Naive B cell (primary cell): Measurements from ENCODE around the gene TRIM38. TPM values are rescaled to one million over a fixed set of nuclear protein-coding genes. Genes with fewer than 3 reads are reported as not detected.
A peak's percentile ranks its signal among the peaks of the same experiment; 100 is the strongest.
"Not testable (repeated sequence)": the region's sequence is repeated elsewhere in the genome, so short reads cannot be mapped to it uniquely, and the experiment has no call there.

Experiments used
- ATAC-seq, 2 donors: fragments of 150-1000 bp; cut with Tn5 transposase; 2 replicates each; pipeline ENCODE4 v1.10.0; 2021; ENCODE audit warnings: low read depth in 2 of 2, mild to moderate bottlenecking in 2 of 2, moderate library complexity in 2 of 2
- DNase-seq: peaks from one replicate; pipeline ENCODE4 v3.0.0; 2022
- H3K27ac Mint-ChIP-seq, 6 donors: one replicate each; pipeline ENCODE4 v1.8.0; 2020 to 2022; ENCODE audit warnings: mild to moderate bottlenecking in 6 of 6, mixed read lengths in 6 of 6, moderate library complexity in 5 of 6, inconsistent platforms in 2 of 6
- H3K27me3 Mint-ChIP-seq, 3 donors: one replicate each; pipeline ENCODE4 v1.8.0; 2021 to 2022; ENCODE audit warnings: mixed read lengths in 3 of 3, mild to moderate bottlenecking in 1 of 3
- H3K36me3 Mint-ChIP-seq, 2 donors: one replicate each; pipeline ENCODE4 v1.8.0; 2020 to 2022; ENCODE audit warnings: mixed read lengths in 2 of 2, inconsistent platforms in 1 of 2, mild to moderate bottlenecking in 1 of 2
- H3K4me1 Mint-ChIP-seq, 3 donors: one replicate each; pipeline ENCODE4 v1.8.0; 2020 to 2022; ENCODE audit warnings: mixed read lengths in 3 of 3, inconsistent platforms in 1 of 3, mild to moderate bottlenecking in 1 of 3, moderate library complexity in 1 of 3
- H3K4me3 Mint-ChIP-seq, 8 donors: one replicate each; pipeline ENCODE4 v1.8.0; 2020 to 2022; ENCODE audit warnings: mild to moderate bottlenecking in 8 of 8, mixed read lengths in 8 of 8, moderate library complexity in 8 of 8, inconsistent platforms in 2 of 8
- H3K9me3 Mint-ChIP-seq, 7 donors: one replicate each; pipeline ENCODE4 v1.8.0; 2020 to 2022; ENCODE audit warnings: mixed read lengths in 7 of 7, mild to moderate bottlenecking in 5 of 7, inconsistent platforms in 2 of 7, moderate library complexity in 1 of 7
- polyA plus RNA-seq, 6 donors: library from polyadenylated mRNA; unstranded; fragments of 300-500 nt; fragmentation: Illumina TruSeq; gene quantifications; one replicate each; pipeline ENCODE4 v1.2.3, GENCODE V29; 2021; ENCODE audit warnings: low read depth in 6 of 6

TRIM38 gene
- polyA plus RNA-seq, 6 donors from 2014 or later: 8.4 to 25.9 (median 19.5) TPM

GRCh38 chr6:25987845-25988244 lies 25.2 kb downstream of the TRIM38 start:
- Mint-ChIP-seq H3K27ac (peak overlapping the region in 4 of 6 donors; percentile 59 to 90 (median 83)), H3K4me1 (peaks cover 32 to 59% (median 35%) of the 10 kb centered on the region in 3 donors), H3K27me3 (no peaks in the 10 kb centered on the region), H3K4me3 (peak overlapping the region in 2 of 8 donors; percentile 10 to 16), H3K9me3 (no peaks in the 10 kb centered on the region), H3K36me3 (peaks cover 17 to 20% of the 10 kb centered on the region in 2 donors)
- no peak for DNase-seq
- no peak for ATAC-seq

DNA sequence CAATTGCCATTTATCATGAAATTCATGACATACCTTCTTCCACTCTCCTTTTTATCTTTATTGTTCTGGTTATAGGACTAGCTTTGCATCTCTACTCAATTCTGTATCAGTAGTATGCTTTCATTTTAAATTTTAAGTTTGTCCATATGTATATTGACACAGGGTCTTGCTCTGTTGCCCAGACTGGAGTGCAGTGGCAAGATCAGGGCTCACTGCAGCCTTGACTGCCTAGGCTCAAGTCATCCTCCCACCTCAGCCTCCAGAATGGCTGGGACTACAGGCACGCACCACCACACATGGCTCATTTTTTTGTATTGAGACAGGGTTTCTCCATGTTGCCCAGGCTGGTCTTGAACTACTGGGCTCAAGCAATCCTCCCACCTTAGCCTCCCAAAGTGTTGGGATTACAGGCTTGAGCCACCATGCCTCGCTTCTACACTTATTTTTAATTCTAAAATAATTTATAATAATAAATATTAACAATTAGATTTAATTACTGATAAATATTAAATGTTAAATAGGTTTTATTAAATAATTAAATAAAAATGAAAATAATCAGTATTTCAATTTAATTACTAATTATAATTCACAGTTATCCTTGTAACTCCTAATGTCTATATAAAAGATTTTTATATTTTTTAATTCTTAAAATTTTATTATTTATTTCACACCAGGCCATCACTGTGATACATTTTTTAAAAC lies 27.7 kb downstream of the TRIM38 start:
- peaks cover 28 to 53% (median 37%) of the 10 kb centered on the region in 3 donors for H3K4me1 Mint-ChIP-seq
- H3K36me3 Mint-ChIP-seq: peaks cover 10 to 11% of the 10 kb centered on the region in 2 donors
- H3K9me3 Mint-ChIP-seq: no peaks in the 10 kb centered on the region
- H3K27ac Mint-ChIP-seq: peak overlapping the region in 3 of 6 donors; percentile 36 to 92 (median 78)
- ATAC-seq (no peak), DNase-seq (no peak)
- H3K27me3 Mint-ChIP-seq: no peaks in the 10 kb centered on the region
- H3K4me3 Mint-ChIP-seq: peak overlapping the region in 2 of 8 donors; percentile 22 to 66

DNA sequence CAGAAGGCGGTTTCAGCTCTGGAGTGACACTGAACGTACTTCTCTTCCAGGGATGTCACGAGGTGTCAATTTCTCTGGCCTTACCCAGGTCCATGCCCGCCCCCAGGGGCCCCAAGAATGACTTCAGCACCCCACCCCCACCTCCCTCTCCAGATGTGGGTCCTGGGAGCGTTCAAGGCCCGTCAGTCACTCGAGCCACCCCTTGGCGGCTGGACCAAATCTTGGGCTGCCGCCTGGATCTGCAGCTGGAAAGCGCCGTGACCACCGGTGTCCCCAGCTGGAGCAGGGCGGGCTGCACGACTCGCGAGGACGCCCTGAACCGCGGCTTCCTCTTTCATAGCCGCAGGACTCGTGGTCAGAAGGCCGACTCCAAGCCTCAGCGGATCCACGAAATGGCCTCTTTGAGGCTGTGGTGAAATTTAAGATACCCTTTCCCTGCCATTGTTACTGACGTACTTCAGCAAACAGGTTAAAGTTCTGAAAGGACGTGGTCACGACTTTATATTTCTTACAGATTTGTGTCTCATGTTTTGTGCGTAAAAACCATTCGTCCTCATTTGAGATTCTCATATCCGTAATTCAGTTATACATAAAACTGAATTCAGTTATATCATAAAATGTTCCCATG lies 29.3 kb downstream of the TRIM38 start:
- H3K4me1 Mint-ChIP-seq: peaks cover 26 to 41% (median 37%) of the 10 kb centered on the region in 3 donors
- no peaks in the 10 kb centered on the region for H3K27me3 Mint-ChIP-seq
- peak overlapping the region; percentile 96 to 100 (median 99) for H3K27ac Mint-ChIP-seq
- peak; percentile 40 to 51 for ATAC-seq
- H3K36me3 Mint-ChIP-seq: peaks cover 6 to 9% of the 10 kb centered on the region in 2 donors
- H3K4me3 Mint-ChIP-seq: peak overlapping the region; percentile 92 to 99 (median 98)
- H3K9me3 Mint-ChIP-seq: no peaks in the 10 kb centered on the region
- peak; percentile 80 for DNase-seq

- peaks cover 6 to 7% of the 10 kb centered on the region in 2 donors for H3K36me3 Mint-ChIP-seq
- H3K4me1 Mint-ChIP-seq: peaks cover 25 to 36% (median 32%) of the 10 kb centered on the region in 3 donors
- peak overlapping the region; percentile 92 to 99 (median 98) for H3K4me3 Mint-ChIP-seq
- H3K9me3 Mint-ChIP-seq: no peaks in the 10 kb centered on the region
- peak overlapping the region; percentile 96 to 100 (median 99) for H3K27ac Mint-ChIP-seq
- no peaks in the 10 kb centered on the region for H3K27me3 Mint-ChIP-seq
- ATAC-seq (peak; percentile 84), DNase-seq (peak; percentile 98)
Observed at GRCh38 chr6:25992413-25993340, 30.1 kb downstream of the TRIM38 start.

DNA sequence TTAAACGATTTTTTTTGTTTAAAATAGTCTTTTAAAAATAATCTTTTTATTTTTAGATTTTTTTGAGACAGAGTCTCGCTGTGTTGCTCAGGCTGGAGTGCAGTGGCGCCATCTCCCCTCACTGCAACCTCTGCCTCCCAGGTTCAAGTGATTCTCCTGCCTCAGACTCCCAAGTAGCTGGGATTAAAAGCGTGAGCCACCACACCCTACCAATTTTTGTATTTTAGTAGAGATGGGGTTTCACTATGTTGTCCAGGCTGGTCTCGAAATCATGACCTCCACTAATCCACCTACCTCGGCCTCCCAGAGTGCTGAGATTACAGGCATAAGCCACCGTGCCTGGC lies 30.7 kb downstream of the TRIM38 start:
- H3K4me3 Mint-ChIP-seq: peak overlapping the region; percentile 68 to 99 (median 94)
- DNase-seq, H3K36me3 Mint-ChIP-seq, H3K27me3 Mint-ChIP-seq, ATAC-seq, H3K9me3 Mint-ChIP-seq: not testable (repeated sequence)
- H3K4me1 Mint-ChIP-seq: peaks cover 23 to 30% (median 28%) of the 10 kb centered on the region in 3 donors
- peak overlapping the region in 4 of 6 donors; percentile 38 to 96 (median 57) for H3K27ac Mint-ChIP-seq

DNA sequence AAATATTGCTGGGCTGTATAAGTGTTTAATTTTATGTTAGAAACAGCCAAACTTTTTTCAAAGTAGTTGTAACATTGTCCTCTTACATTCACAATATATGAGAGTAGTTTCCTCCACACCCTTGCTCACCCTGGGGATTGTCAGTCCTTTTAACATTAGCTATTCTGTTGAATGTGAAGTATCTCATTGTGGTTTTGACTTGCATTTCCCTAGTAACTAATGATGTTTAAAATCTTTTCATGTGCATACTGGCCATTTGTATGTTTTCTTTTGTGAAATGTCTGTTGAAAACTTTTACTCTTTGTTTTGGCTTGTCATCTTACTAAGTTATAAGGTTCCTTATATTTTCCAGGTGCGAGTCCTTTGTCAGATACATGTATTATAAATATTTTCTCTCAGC lies 32.9 kb downstream of the TRIM38 start:
- H3K27ac Mint-ChIP-seq: no peak overlapping the region
- no peaks in the 10 kb centered on the region for H3K9me3 Mint-ChIP-seq
- peaks cover 13 to 16% of the 10 kb centered on the region in 2 donors for H3K36me3 Mint-ChIP-seq
- H3K4me3 Mint-ChIP-seq: peak overlapping the region in 1 of 8 donors; percentile 60
- H3K27me3 Mint-ChIP-seq: no peaks in the 10 kb centered on the region
- peaks cover 23 to 32% (median 24%) of the 10 kb centered on the region in 3 donors for H3K4me1 Mint-ChIP-seq
- DNase-seq (no peak), ATAC-seq (no peak)

DNA sequence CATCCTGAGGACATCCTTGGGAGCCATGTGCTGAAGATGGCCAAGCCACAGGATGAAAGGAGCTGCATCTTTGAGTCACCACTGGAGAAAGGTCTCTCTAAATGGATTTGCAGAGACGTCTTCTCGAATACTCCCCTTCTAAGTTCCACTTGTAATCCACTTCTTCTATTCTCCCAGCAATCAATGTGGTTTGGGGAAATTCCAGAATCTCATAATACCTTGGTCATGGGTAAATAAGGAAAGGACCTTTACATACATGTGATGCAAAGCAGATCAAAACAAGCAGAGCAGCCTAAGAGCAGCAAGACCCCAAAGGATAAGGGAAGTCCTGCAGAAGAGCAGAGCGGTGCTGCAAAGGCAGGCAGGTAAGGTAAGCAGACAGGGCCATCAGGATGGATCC lies 35.3 kb downstream of the TRIM38 start:
- Mint-ChIP-seq H3K9me3 (no peaks in the 10 kb centered on the region), H3K36me3 (peaks cover 21 to 27% of the 10 kb centered on the region in 2 donors), H3K27me3 (no peaks in the 10 kb centered on the region), H3K4me3 (peak overlapping the region in 1 of 8 donors; percentile 41), H3K27ac (no peak overlapping the region), H3K4me1 (peaks cover 16 to 20% (median 16%) of the 10 kb centered on the region in 3 donors)
- ATAC-seq (no peak), DNase-seq (no peak)

DNA sequence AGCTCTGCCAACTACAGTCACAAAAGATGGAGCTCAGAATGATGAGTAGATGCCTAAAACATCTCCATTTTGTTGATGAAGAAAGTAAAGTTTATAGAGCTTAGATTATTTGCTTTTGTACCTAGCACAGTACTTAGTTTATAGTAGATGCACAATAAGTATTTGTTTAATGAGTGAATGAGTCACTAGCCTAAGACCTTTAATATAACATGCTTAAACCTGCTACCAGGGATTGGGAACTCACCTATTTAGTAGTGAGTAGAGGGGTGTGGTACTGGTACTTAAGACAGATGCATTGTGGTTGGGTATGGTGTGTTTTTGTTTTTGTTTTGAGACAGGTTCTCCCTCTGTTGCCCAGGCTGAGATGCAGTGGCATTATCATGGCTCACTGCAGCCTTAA lies 35.8 kb downstream of the TRIM38 start:
- H3K4me3 Mint-ChIP-seq: no peak overlapping the region
- ATAC-seq: no peak
- H3K4me1 Mint-ChIP-seq: peaks cover 15 to 19% (median 15%) of the 10 kb centered on the region in 3 donors
- H3K9me3 Mint-ChIP-seq: no peaks in the 10 kb centered on the region
- H3K36me3 Mint-ChIP-seq: peaks cover 21 to 27% of the 10 kb centered on the region in 2 donors
- no peak overlapping the region for H3K27ac Mint-ChIP-seq
- DNase-seq: no peak
- no peaks in the 10 kb centered on the region for H3K27me3 Mint-ChIP-seq

DNA sequence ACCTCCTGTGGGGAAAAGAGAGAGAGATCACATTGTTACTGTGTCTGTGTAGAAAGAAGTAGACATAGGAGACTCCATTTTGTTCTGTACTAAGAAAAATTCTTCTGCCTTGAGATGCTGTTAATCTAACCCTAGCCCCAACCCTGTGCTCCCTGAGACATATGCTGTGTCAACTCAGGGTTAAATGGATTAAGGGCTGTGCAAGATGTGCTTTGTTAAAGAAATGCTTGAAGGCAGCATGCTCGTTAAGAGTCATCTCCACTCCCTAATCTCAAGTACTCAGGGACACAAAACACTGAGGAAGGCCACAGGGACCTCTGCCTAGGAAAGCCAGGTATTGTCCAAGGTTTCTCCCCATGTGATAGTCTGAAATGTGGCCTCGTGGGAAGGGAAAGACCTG lies 36.6 kb downstream of the TRIM38 start:
- ATAC-seq, H3K9me3 Mint-ChIP-seq, DNase-seq, H3K27me3 Mint-ChIP-seq: not testable (repeated sequence)
- Mint-ChIP-seq H3K4me1 (peaks cover 7 to 12% (median 7%) of the 10 kb centered on the region in 3 donors), H3K36me3 (peaks cover 21 to 27% of the 10 kb centered on the region in 2 donors), H3K27ac (peak overlapping the region in 1 of 6 donors; percentile 23), H3K4me3 (peak overlapping the region in 3 of 8 donors; percentile 35 to 48 (median 35))

- DNase-seq (no peak), ATAC-seq (no peak)
- Mint-ChIP-seq H3K4me1 (peaks cover 5 to 12% (median 6%) of the 10 kb centered on the region in 3 donors), H3K4me3 (no peak overlapping the region), H3K27ac (peak overlapping the region in 1 of 6 donors; percentile 46), H3K27me3 (no peaks in the 10 kb centered on the region), H3K36me3 (peaks cover 21 to 27% of the 10 kb centered on the region in 2 donors), H3K9me3 (no peaks in the 10 kb centered on the region)
Observed at GRCh38 chr6:26000366-26001144, 38.0 kb downstream of the TRIM38 start.

- peak; percentile 44 for DNase-seq
- H3K27ac Mint-ChIP-seq: peak overlapping the region in 1 of 6 donors; percentile 67
- no peak overlapping the region for H3K4me3 Mint-ChIP-seq
- H3K4me1 Mint-ChIP-seq: peaks cover 4 to 6% (median 5%) of the 10 kb centered on the region in 3 donors
- H3K27me3 Mint-ChIP-seq: no peaks in the 10 kb centered on the region
- H3K9me3 Mint-ChIP-seq: no peaks in the 10 kb centered on the region
- ATAC-seq: peak; percentile 32 to 66
- H3K36me3 Mint-ChIP-seq: peaks cover 21 to 23% of the 10 kb centered on the region in 2 donors
Observed at GRCh38 chr6:26003102-26003694, 40.6 kb downstream of the TRIM38 start.
